Uterus (tissue), 4 donors: ENCODE measurements around the gene HDLBP. TPM values are rescaled to one million over a fixed set of nuclear protein-coding genes. Genes with fewer than 3 reads are reported as not detected.

Experiments
- DNase-seq, 2 donors: peaks; one replicate each; pipeline ENCODE4 v3.0.0-alpha.2; 2019 to 2020
- H3K27ac ChIP-seq, 2 donors: fragments of 200-600 bp; sonication (generic); 1 replicate in 1 of 2; 2 replicates in 1 of 2; pipeline ENCODE4 v1.5.1; 2016 to 2018
- H3K27me3 ChIP-seq, 2 donors: fragments of 200-600 bp; sonication (generic); one replicate each; pipeline ENCODE4 v1.5.1; 2018 to 2019; ENCODE audit warnings: control low read depth in 1 of 2
- H3K36me3 ChIP-seq, 2 donors: fragments of 200-600 bp; sonication (generic); one replicate each; pipeline ENCODE4 v1.5.1; 2019; ENCODE audit warnings: control low read depth in 1 of 2
- H3K4me1 ChIP-seq, 2 donors: fragments of 200-600 bp; sonication (generic); one replicate each; pipeline ENCODE4 v1.5.1; 2018 to 2019; ENCODE audit warnings: control low read depth in 1 of 2
- H3K4me3 ChIP-seq, 2 donors: fragments of 200-600 bp; sonication (generic); 1 replicate in 1 of 2; 2 replicates in 1 of 2; pipeline ENCODE4 v1.5.1; 2018 to 2019; ENCODE audit warnings: mild to moderate bottlenecking in 1 of 2
- H3K9me3 ChIP-seq, 2 donors: fragments of 200-600 bp; sonication (generic); one replicate each; pipeline ENCODE4 v1.5.1; 2019; ENCODE audit warnings: control low read depth in 1 of 2
- CTCF ChIP-seq, 4 experiments: fragments of 200-600 bp in 2 of 4; fragments of 450-650 bp in 2 of 4; sonication (generic) in 2 of 4; IDR thresholded peaks; one replicate each; pipeline ENCODE4 v1.5.1; 2016 to 2019; ENCODE audit warnings: antibody characterized with exemption in 4 of 4, mild to moderate bottlenecking in 2 of 4, moderate library complexity in 1 of 4
- POLR2A ChIP-seq, 2 donors: fragments of 450-650 bp; IDR thresholded peaks; one replicate each; pipeline ENCODE4 v1.6.1; 2016; ENCODE audit warnings: antibody characterized with exemption in 2 of 2, mild to moderate bottlenecking in 1 of 2, moderate library complexity in 1 of 2
- intact Hi-C: fragments of 100-400 bp; cut with DNase I; formaldehyde crosslinking; loops from one replicate; pipeline ENCODE4 v1.15.1; 2023; ENCODE audit warnings: low total_unique reads
- total RNA-seq, 4 donors: library from RNA; depleted of rRNA in 3 of 4; stranded (reverse); fragments of >200 nt in 3 of 4; gene quantifications; one replicate each; pipeline versions ENCODE4 v1.1.0 to v1.2.4, GENCODE V29; 2014 to 2023
- donor health status: DM: yes; HTN: yes; CAD: no.

Gene HDLBP
- total RNA-seq, 4 donors from 2014 or later: 226 to 1,465 (median 466) TPM

- Histone ChIP-seq H3K36me3 (no peaks in the 10 kb centered on the region), H3K4me1 (peaks cover 0 to 2% of the 10 kb centered on the region in 2 donors), H3K27me3 (no peaks in the 10 kb centered on the region), H3K27ac (no peak overlapping the region), H3K9me3 (no peaks in the 10 kb centered on the region), H3K4me3 (no peak overlapping the region)
- DNase-seq: no peak
- TF ChIP-seq POLR2A (IDR thresholded peaks at IDR 0.05) (no peak), CTCF (IDR thresholded peaks at IDR 0.05) (no peak)
- intact Hi-C loops: no loop called here
Measured at GRCh38 chr2:241352227-241352626, 36.8 kb upstream of the HDLBP start.

GRCh38 chr2:241351640-241352031 is 36.2 kb upstream of the HDLBP start:
- H3K9me3 ChIP-seq: no peaks in the 10 kb centered on the region
- no peak for DNase-seq
- no peak overlapping the region for H3K4me3 ChIP-seq
- no peak overlapping the region for H3K27ac ChIP-seq
- no peak for TF ChIP-seq POLR2A (IDR thresholded peaks at IDR 0.05)
- no peak for TF ChIP-seq CTCF (IDR thresholded peaks at IDR 0.05)
- intact Hi-C loops: no loop called here
- no peaks in the 10 kb centered on the region for H3K36me3 ChIP-seq
- H3K27me3 ChIP-seq: no peaks in the 10 kb centered on the region
- no peaks in the 10 kb centered on the region for H3K4me1 ChIP-seq

GRCh38 chr2:241350878-241351639 is 35.6 kb upstream of the HDLBP start:
- Histone ChIP-seq H3K36me3 (no peaks in the 10 kb centered on the region), H3K4me1 (no peaks in the 10 kb centered on the region), H3K4me3 (no peak overlapping the region), H3K27me3 (no peaks in the 10 kb centered on the region), H3K9me3 (no peaks in the 10 kb centered on the region), H3K27ac (no peak overlapping the region)
- TF ChIP-seq POLR2A (IDR thresholded peaks at IDR 0.05): no peak
- no peak for TF ChIP-seq CTCF (IDR thresholded peaks at IDR 0.05)
- intact Hi-C loops: no loop called here
- DNase-seq: no peak

GRCh38 chr2:241350530-241350877 is 35.0 kb upstream of the HDLBP start:
- Histone ChIP-seq H3K9me3 (no peaks in the 10 kb centered on the region), H3K4me3 (no peak overlapping the region), H3K36me3 (no peaks in the 10 kb centered on the region), H3K27me3 (no peaks in the 10 kb centered on the region), H3K4me1 (no peaks in the 10 kb centered on the region), H3K27ac (no peak overlapping the region)
- no peak for DNase-seq
- intact Hi-C loops: no loop called here
- TF ChIP-seq POLR2A (IDR thresholded peaks at IDR 0.05) (no peak), CTCF (IDR thresholded peaks at IDR 0.05) (no peak)

GRCh38 chr2:241349941-241350340 is 34.5 kb upstream of the HDLBP start:
- Histone ChIP-seq H3K36me3 (no peaks in the 10 kb centered on the region), H3K27ac (no peak overlapping the region), H3K9me3 (no peaks in the 10 kb centered on the region), H3K4me1 (no peaks in the 10 kb centered on the region), H3K27me3 (no peaks in the 10 kb centered on the region), H3K4me3 (no peak overlapping the region)
- intact Hi-C loops: no loop called here
- TF ChIP-seq CTCF (IDR thresholded peaks at IDR 0.05) (no peak), POLR2A (IDR thresholded peaks at IDR 0.05) (no peak)
- DNase-seq: no peak
